Hypothalamus (tissue), 51 donors: ENCODE measurements around the gene HMHB1.

Experiments
- DNase-seq, 51 donors: peaks; one replicate each; lab custom pipeline; 2025; lab: John Stamatoyannopoulos, UW

HMHB1 gene

DNA sequence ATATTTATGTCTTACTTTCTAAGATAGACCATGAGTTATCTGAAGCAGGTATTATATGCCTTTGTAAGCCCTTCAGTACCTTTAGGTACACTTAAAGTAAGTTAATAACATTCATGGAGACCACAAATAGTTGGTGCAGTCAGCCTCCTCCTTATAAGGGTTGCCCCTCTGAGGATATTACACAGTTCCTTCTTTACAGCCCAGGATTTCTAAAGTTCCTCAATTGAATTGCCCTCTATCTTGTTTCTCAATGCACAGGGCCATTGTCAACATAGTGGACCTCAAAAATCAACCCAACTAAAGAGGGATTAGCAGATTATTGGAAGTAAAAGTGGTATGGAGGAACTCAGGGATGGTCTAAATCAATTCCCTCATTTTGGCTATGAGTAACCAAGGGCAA, 50.3 kb downstream of the HMHB1 start:
- DNase-seq, result no peak

DNA sequence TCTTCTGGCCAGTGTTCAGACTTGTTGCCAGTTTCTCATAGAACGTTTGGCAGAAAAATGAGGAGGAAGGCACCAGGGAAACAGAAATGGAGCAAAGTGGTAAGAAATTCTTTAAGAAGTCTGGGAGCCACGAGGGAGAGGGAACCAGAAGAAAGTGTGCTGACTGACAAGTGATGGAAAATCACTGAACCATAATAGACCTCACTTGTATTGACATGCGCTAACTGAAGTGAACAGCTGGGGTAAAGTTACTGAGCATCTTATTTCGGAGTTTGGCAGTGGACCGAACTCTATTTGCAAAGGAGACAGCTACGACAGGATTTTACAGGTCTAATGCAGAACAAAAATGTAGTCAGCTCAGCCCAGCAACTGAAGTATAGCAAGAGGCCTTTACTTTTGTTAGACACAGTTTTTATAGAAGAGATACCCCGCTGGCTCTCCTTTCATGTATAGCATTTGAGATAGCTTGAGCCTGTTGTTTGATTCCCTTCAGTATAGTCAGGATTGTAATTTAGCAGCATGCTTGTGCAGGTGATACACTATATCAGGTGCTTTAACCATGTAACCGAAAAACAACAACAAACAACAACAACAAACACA, 53.6 kb downstream of the HMHB1 start:
- no peak for DNase-seq
